ENCODE results near the gene LY6G6C.

LY6G6C gene

GRCh38 chr6:31702819-31703716 is 18.5 kb downstream of the LY6G6C start, which contains the start of gene ABHD16A:
ABHD16A (minus strand) TSS chr6:31703324; CDS start chr6:31703281, 43 bp downstream.
- peak; percentile 98 for DNase-seq

GRCh38 chr6:31702405-31702818 is 19.1 kb downstream of the LY6G6C start:
- DNase-seq, result no peak

- DNase-seq, result no peak
These were observed 19.7 kb downstream of the LY6G6C start for GRCh38 chr6:31701666-31702404.

GRCh38 chr6:31700740-31701401 is 20.7 kb downstream of the LY6G6C start:
- no peak for DNase-seq

- DNase-seq, result no peak
These were observed 24.0 kb downstream of the LY6G6C start for GRCh38 chr6:31697555-31697954.

GRCh38 chr6:31693535-31693934 is 28.0 kb downstream of the LY6G6C start:
- DNase-seq, result no peak

- no peak for DNase-seq
These were observed 28.7 kb downstream of the LY6G6C start for GRCh38 chr6:31692886-31693285.

- DNase-seq, result no peak
These were observed 29.2 kb downstream of the LY6G6C start for GRCh38 chr6:31692353-31692752.

GRCh38 chr6:31691564-31692108 is 29.9 kb downstream of the LY6G6C start:
- DNase-seq, result no peak

- DNase-seq, result no peak
These were observed 30.5 kb downstream of the LY6G6C start for GRCh38 chr6:31691078-31691463.

GRCh38 chr6:31690231-31691077 is 31.1 kb downstream of the LY6G6C start:
- DNase-seq, result no peak

GRCh38 chr6:31689249-31690110 is 32.1 kb downstream of the LY6G6C start:
- no peak for DNase-seq

GRCh38 chr6:31687860-31688693 is 33.5 kb downstream of the LY6G6C start:
- no peak for DNase-seq

- DNase-seq, result no peak
These were observed 34.2 kb downstream of the LY6G6C start for GRCh38 chr6:31687321-31687720.

GRCh38 chr6:31686483-31686882 is 35.1 kb downstream of the LY6G6C start:
- no peak for DNase-seq

GRCh38 chr6:31683591-31683990 is 38.0 kb downstream of the LY6G6C start:
- DNase-seq, result no peak

GRCh38 chr6:31681135-31681671 is 40.3 kb downstream of the LY6G6C start:
- peak; percentile 75 for DNase-seq

- peak; percentile 83 for DNase-seq
These were observed 41.1 kb downstream of the LY6G6C start, which contains the start of gene LY6G5C for GRCh38 chr6:31680226-31681134. LY6G5C (minus strand) TSS chr6:31681067; CDS start chr6:31680373, 694 bp downstream.

GRCh38 chr6:31677955-31678354 is 43.6 kb downstream of the LY6G6C start:
- no peak for DNase-seq
